H1 (cell line): ENCODE data around the gene POU5F1. TPM values are rescaled to one million over a fixed set of nuclear protein-coding genes. Genes with fewer than 3 reads are reported as not detected.

Source experiments
- EGR1 ChIP-seq: IDR thresholded peaks from 2 replicates; pipeline ENCODE4 v1.6.1; 2011; ENCODE audit warnings: low read depth, low read length, borderline replicate concordance
- NRF1 ChIP-seq: IDR thresholded peaks from 2 replicates; pipeline ENCODE4 v1.6.1; 2011; ENCODE audit warnings: mild to moderate bottlenecking, low read depth, low read length, improper control_type of control experiment
- PHF8 ChIP-seq: fragments of 200-600 bp; sonication (generic); conservative IDR thresholded peaks from 2 replicates; pipeline ENCODE4 v1.7.1; 2012; ENCODE audit warnings: low read depth, mild to moderate bottlenecking, inconsistent platforms, low read length, moderate library complexity
- POLR2A ChIP-seq, 2 experiments: IDR thresholded peaks; 1 replicate in 1 of 2; 2 replicates in 1 of 2; pipeline ENCODE4 v1.6.1; 2011; ENCODE audit warnings: low read depth in 2 of 2, low read length in 2 of 2, mild to moderate bottlenecking in 2 of 2; ENCODE audit errors: control extremely low read depth in 1 of 2
- SAP30 ChIP-seq: fragments of 300-600 bp; sonication (generic); IDR thresholded peaks from 2 replicates; pipeline ENCODE4 v1.7.1; 2012; ENCODE audit warnings: low read length, moderate library complexity, mild to moderate bottlenecking, inconsistent platforms; ENCODE audit not compliant: insufficient read depth, insufficient replicate concordance
- SRF ChIP-seq: IDR thresholded peaks from 2 replicates; pipeline ENCODE4 v1.6.1; 2011; ENCODE audit warnings: mild to moderate bottlenecking, low read depth, low read length, moderate library complexity
- TAF1 ChIP-seq: IDR thresholded peaks from 2 replicates; pipeline ENCODE4 v1.6.1; 2011; ENCODE audit warnings: mild to moderate bottlenecking, low read depth, low read length
- TAF7 ChIP-seq: optimal IDR thresholded peaks from 2 replicates; pipeline ENCODE3; 2011; ENCODE audit warnings: low read depth, mild to moderate bottlenecking, inconsistent platforms, low read length, moderate library complexity, borderline replicate concordance
- TBP ChIP-seq: IDR thresholded peaks from 2 replicates; pipeline ENCODE4 v1.6.1; 2011; ENCODE audit warnings: low read depth, low read length, improper control_type of control experiment
- YY1 ChIP-seq: IDR thresholded peaks from 2 replicates; pipeline ENCODE4 v1.6.1; 2011; ENCODE audit warnings: low read depth, mild to moderate bottlenecking, low read length
- polyA plus RNA-seq, 7 experiments: library from polyadenylated mRNA; depleted of rRNA in 3 of 7; stranded (reverse) in 5 of 7; unstranded in 2 of 7; fragments of >200 nt in 5 of 7; fragments of 200-250 nt in 2 of 7; gene quantifications; 1 replicate in 5 of 7; 2 replicates in 1 of 7; 4 replicates in 1 of 7; pipeline versions ENCODE4 v1.2.1 to v1.2.3, GENCODE V29; 2011 to 2013; ENCODE audit warnings: missing spikeins in 2 of 7, mixed read lengths in 2 of 7
- total RNA-seq: library from RNA; stranded (reverse); fragmentation: NEBNext Ultra II Directional; extraction: Animal tissue kit (Norgen Biotek cat#: 25700); gene quantifications from 2 replicates; pipeline ENCODE4 v1.2.1, GENCODE V29; 2021
- TF ChIP-seq, protein P1 (sequence below), 3 experiments: IDR thresholded peaks; 1 replicate in 2 of 3; 2 replicates in 1 of 3; pipeline versions ENCODE4 v1.5.1 to v1.6.1; 2011; ENCODE audit warnings: low read length in 3 of 3, mild to moderate bottlenecking in 3 of 3, inconsistent platforms in 2 of 3, low read depth in 1 of 3, moderate library complexity in 1 of 3; ENCODE audit not compliant: insufficient read depth in 1 of 3; ENCODE audit errors: control extremely low read depth in 1 of 3

POU5F1 gene
- total and polyA plus RNA-seq, 2 of the 8 experiments (the other 6 are each of a cell fraction or from before 2014, with no cell fraction given): 2,437 to 2,526 TPM

GRCh38 chr6:31170600-31170881, at the start of gene POU5F1 (continued):
- peak; percentile 60; the same call in 1 of the 2 replicates for TF ChIP-seq TBP
- no peak for TF ChIP-seq TAF7
- no peak for TF ChIP-seq YY1
- peak in 1 of 2 experiments; percentile 31; a peak in 1 of 3 replicates for TF ChIP-seq POLR2A (IDR thresholded peaks at IDR 0.05; ENCODE audit: control extremely low read depth in 1 of 2, low read depth in 2 of 2, low read length in 2 of 2)
- TF ChIP-seq, protein P1, sequence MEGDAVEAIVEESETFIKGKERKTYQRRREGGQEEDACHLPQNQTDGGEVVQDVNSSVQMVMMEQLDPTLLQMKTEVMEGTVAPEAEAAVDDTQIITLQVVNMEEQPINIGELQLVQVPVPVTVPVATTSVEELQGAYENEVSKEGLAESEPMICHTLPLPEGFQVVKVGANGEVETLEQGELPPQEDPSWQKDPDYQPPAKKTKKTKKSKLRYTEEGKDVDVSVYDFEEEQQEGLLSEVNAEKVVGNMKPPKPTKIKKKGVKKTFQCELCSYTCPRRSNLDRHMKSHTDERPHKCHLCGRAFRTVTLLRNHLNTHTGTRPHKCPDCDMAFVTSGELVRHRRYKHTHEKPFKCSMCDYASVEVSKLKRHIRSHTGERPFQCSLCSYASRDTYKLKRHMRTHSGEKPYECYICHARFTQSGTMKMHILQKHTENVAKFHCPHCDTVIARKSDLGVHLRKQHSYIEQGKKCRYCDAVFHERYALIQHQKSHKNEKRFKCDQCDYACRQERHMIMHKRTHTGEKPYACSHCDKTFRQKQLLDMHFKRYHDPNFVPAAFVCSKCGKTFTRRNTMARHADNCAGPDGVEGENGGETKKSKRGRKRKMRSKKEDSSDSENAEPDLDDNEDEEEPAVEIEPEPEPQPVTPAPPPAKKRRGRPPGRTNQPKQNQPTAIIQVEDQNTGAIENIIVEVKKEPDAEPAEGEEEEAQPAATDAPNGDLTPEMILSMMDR (IDR thresholded peaks at IDR 0.05; ENCODE audit: control extremely low read depth in 1 of 3, insufficient read depth in 1 of 3, low read depth in 1 of 3, low read length in 3 of 3): no peak
- no peak for TF ChIP-seq SAP30
- no peak for TF ChIP-seq PHF8
- TF ChIP-seq EGR1: no peak
- no peak for TF ChIP-seq SRF
- peak; percentile 70 for TF ChIP-seq TAF1
- no peak for TF ChIP-seq NRF1
